Thoracic aorta (tissue), 2 donors: ENCODE results near the gene ADARB1. TPM values are rescaled to one million over a fixed set of nuclear protein-coding genes. Genes with fewer than 3 reads are reported as not detected.

ENCODE experiments used
- ATAC-seq: fragments of 150-250 bp; one replicate; pipeline ENCODE4 v1.8.0; 2017; ENCODE audit warnings: low read depth; ENCODE audit not compliant: insufficient number of reproducible peaks, low FRiP score
- DNase-seq: peaks from one replicate; pipeline ENCODE4 v3.0.0-alpha.2; 2020; ENCODE audit warnings: low spot score
- H3K27ac ChIP-seq, 2 donors: fragments of 200-600 bp; sonication (generic); 1 replicate in 1 of 2; 2 replicates in 1 of 2; pipeline ENCODE4 v1.5.1; 2016; ENCODE audit warnings: mild to moderate bottlenecking in 2 of 2, moderate library complexity in 2 of 2
- H3K27me3 ChIP-seq: fragments of 200-600 bp; sonication (generic); replicated peaks from 2 replicates; pipeline ENCODE4 v1.6.0; 2016; ENCODE audit warnings: mild to moderate bottlenecking; ENCODE audit not compliant: insufficient read depth
- H3K36me3 ChIP-seq: fragments of 200-600 bp; sonication (generic); one replicate; pipeline ENCODE4 v1.5.1; 2016
- H3K4me1 ChIP-seq, 2 donors: fragments of 200-600 bp; sonication (generic); 1 replicate in 1 of 2; 2 replicates in 1 of 2; pipeline versions ENCODE4 v1.5.1 to v1.6.0; 2016; ENCODE audit warnings: low read depth in 2 of 2, mild to moderate bottlenecking in 1 of 2; ENCODE audit not compliant: control insufficient read depth in 1 of 2
- H3K4me3 ChIP-seq: fragments of 200-600 bp; sonication (generic); 2 replicates; pipeline ENCODE4 v1.5.1; 2016; ENCODE audit warnings: mild to moderate bottlenecking
- H3K9me3 ChIP-seq: fragments of 200-600 bp; sonication (generic); 2 replicates; pipeline ENCODE4 v1.5.1; 2016
- CTCF ChIP-seq: fragments of 200-600 bp; sonication (generic); IDR thresholded peaks from one replicate; pipeline ENCODE4 v1.5.1; 2019; ENCODE audit warnings: antibody characterized with exemption
- total RNA-seq, 2 donors: library from RNA; depleted of rRNA; stranded (reverse); fragments of >200 nt; gene quantifications; one replicate each; pipeline versions ENCODE4 v1.1.0 to v1.2.3, GENCODE V29; 2016

ADARB1 gene
- total RNA-seq, 2 donors from 2014 or later, result 124 to 201 TPM

- no peak overlapping the region for H3K27ac ChIP-seq
- peaks cover 3 to 22% of the 10 kb centered on the region in 2 donors for H3K4me1 ChIP-seq
- H3K4me3 ChIP-seq, result no peak overlapping the region
- peaks cover 5% of the 10 kb centered on the region for H3K9me3 ChIP-seq
- no peak for TF ChIP-seq CTCF
- DNase-seq (no peak), ATAC-seq (no peak)
- no peaks in the 10 kb centered on the region for H3K27me3 ChIP-seq
- peaks cover 35% of the 10 kb centered on the region for H3K36me3 ChIP-seq
Observed at GRCh38 chr21:45220714-45221490, 146.5 kb downstream of the ADARB1 start.

GRCh38 chr21:45222001-45222400 is 147.6 kb downstream of the ADARB1 start:
- Histone ChIP-seq H3K4me1 (peaks cover 3 to 22% of the 10 kb centered on the region in 2 donors), H3K27me3 (no peaks in the 10 kb centered on the region), H3K9me3 (no peaks in the 10 kb centered on the region), H3K4me3 (no peak overlapping the region), H3K36me3 (peaks cover 35% of the 10 kb centered on the region), H3K27ac (no peak overlapping the region)
- no peak for TF ChIP-seq CTCF
- ATAC-seq (no peak), DNase-seq (no peak)

- H3K36me3 ChIP-seq, result peaks cover 35% of the 10 kb centered on the region
Observed at GRCh38 chr21:45223236-45224185, 149.1 kb downstream of the ADARB1 start.

GRCh38 chr21:45224189-45224938 is 150.0 kb downstream of the ADARB1 start:
- ATAC-seq, result no peak
- Histone ChIP-seq H3K27me3 (no peaks in the 10 kb centered on the region), H3K36me3 (peaks cover 35% of the 10 kb centered on the region), H3K27ac (no peak overlapping the region), H3K9me3 (no peaks in the 10 kb centered on the region), H3K4me3 (no peak overlapping the region), H3K4me1 (peaks cover 3 to 25% of the 10 kb centered on the region in 2 donors)
- no peak for DNase-seq
- TF ChIP-seq CTCF, result no peak

More at GRCh38 chr21:45223236-45224185, 149.1 kb downstream of the ADARB1 start:
- no peak for TF ChIP-seq CTCF
- Histone ChIP-seq H3K4me1 (peaks cover 3 to 25% of the 10 kb centered on the region in 2 donors), H3K27me3 (no peaks in the 10 kb centered on the region), H3K4me3 (no peak overlapping the region), H3K27ac (no peak overlapping the region), H3K9me3 (no peaks in the 10 kb centered on the region)
- DNase-seq (no peak), ATAC-seq (no peak)
